Eye (tissue), 1 donor: ENCODE measurements around the gene DNASE1L2.
"Not testable (repeated sequence)": the region's sequence is repeated elsewhere in the genome, so short reads cannot be mapped to it uniquely, and the experiment has no call there.

Experiments
- DNase-seq: peaks from one replicate; pipeline ENCODE4 v3.0.0-alpha.2; 2015

The DNASE1L2 gene

GRCh38 chr16:2226245-2226793 is 9.9 kb upstream of the DNASE1L2 start:
- no peak for DNase-seq

GRCh38 chr16:2226918-2227317 is 9.3 kb upstream of the DNASE1L2 start:
- no peak for DNase-seq

- DNase-seq: no peak
Observed at GRCh38 chr16:2228161-2228824, 8.0 kb upstream of the DNASE1L2 start.

GRCh38 chr16:2229091-2229490 is 7.2 kb upstream of the DNASE1L2 start:
- DNase-seq: no peak

GRCh38 chr16:2229632-2230250 is 6.5 kb upstream of the DNASE1L2 start:
- no peak for DNase-seq

GRCh38 chr16:2230376-2230775 is 5.9 kb upstream of the DNASE1L2 start:
- no peak for DNase-seq

GRCh38 chr16:2231016-2231931 is 5.0 kb upstream of the DNASE1L2 start:
- DNase-seq: no peak

GRCh38 chr16:2232094-2232990 is 3.9 kb upstream of the DNASE1L2 start:
- DNase-seq: no peak

- no peak for DNase-seq
Observed at GRCh38 chr16:2233046-2233775, 3.0 kb upstream of the DNASE1L2 start.

GRCh38 chr16:2233872-2234812 is 2.1 kb upstream of the DNASE1L2 start:
- no peak for DNase-seq

GRCh38 chr16:2234813-2235170 is 1.5 kb upstream of the DNASE1L2 start:
- DNase-seq: no peak

GRCh38 chr16:2235234-2235651 is 1.0 kb upstream of the DNASE1L2 start:
- DNase-seq: no peak

GRCh38 chr16:2235695-2236336 is 428 bp upstream of the DNASE1L2 start:
- no peak for DNase-seq

- DNase-seq: no peak
Observed at GRCh38 chr16:2237102-2237482, 848 bp downstream of the DNASE1L2 start.

- peak; percentile 35 for DNase-seq
Observed at GRCh38 chr16:2237493-2238149, 1.4 kb downstream of the DNASE1L2 start.

- no peak for DNase-seq
Observed at GRCh38 chr16:2238150-2238837, 2.0 kb downstream of the DNASE1L2 start.

GRCh38 chr16:2238838-2239675 is 2.8 kb downstream of the DNASE1L2 start:
- DNase-seq: no peak

GRCh38 chr16:2240331-2240730 is 4.1 kb downstream of the DNASE1L2 start:
- not testable (repeated sequence) for DNase-seq
